NT2/D1 (cell line): ENCODE data around the gene PHRF1.
"Not testable (repeated sequence)": the region's sequence is repeated elsewhere in the genome, so short reads cannot be mapped to it uniquely, and the experiment has no call there.

Experiments used
- DNase-seq: peaks from one replicate; pipeline ENCODE4 v3.0.0-alpha.2; 2011; ENCODE audit warnings: low read depth, low spot score
- H3K27me3 ChIP-seq: 2 replicates; pipeline ENCODE4 v1.6.0; 2011; ENCODE audit warnings: mild to moderate bottlenecking; ENCODE audit not compliant: insufficient read length, insufficient read depth
- H3K36me3 ChIP-seq: 2 replicates; pipeline ENCODE4 v1.6.1; 2011; ENCODE audit warnings: mild to moderate bottlenecking, low read length, mixed read lengths; ENCODE audit not compliant: insufficient read depth, insufficient read length
- H3K4me1 ChIP-seq: 2 replicates; pipeline ENCODE4 v1.5.1; 2011; ENCODE audit not compliant: insufficient read depth, insufficient read length
- H3K4me3 ChIP-seq: 2 replicates; pipeline ENCODE4 v1.5.1; 2011; ENCODE audit warnings: low read depth; ENCODE audit not compliant: insufficient read length
- H3K9ac ChIP-seq: 2 replicates; pipeline ENCODE4 v1.6.0; 2011; ENCODE audit warnings: low read depth; ENCODE audit not compliant: insufficient read length
- H3K9me3 ChIP-seq: 2 replicates; pipeline ENCODE4 v1.5.1; 2011; ENCODE audit warnings: mild to moderate bottlenecking, low read length; ENCODE audit not compliant: insufficient read depth
- SUZ12 ChIP-seq: IDR thresholded peaks from 2 replicates; pipeline ENCODE4 v1.6.1; 2011; ENCODE audit not compliant: insufficient read length, insufficient read depth; ENCODE audit errors: extremely low read depth
- YY1 ChIP-seq: IDR thresholded peaks from 2 replicates; pipeline ENCODE4 v1.6.1; 2011; ENCODE audit not compliant: insufficient read length, insufficient read depth
- ZNF274 ChIP-seq: IDR thresholded peaks from 2 replicates; pipeline ENCODE4 v1.6.1; 2011; ENCODE audit warnings: mild to moderate bottlenecking, low read depth, low read length

Gene PHRF1

GRCh38 chr11:650482-650881, 74.2 kb downstream of the PHRF1 start:
- Histone ChIP-seq H3K9ac (no peak overlapping the region), H3K4me3 (no peak overlapping the region), H3K4me1 (peaks cover 4% of the 10 kb centered on the region), H3K36me3 (peaks cover 42% of the 10 kb centered on the region), H3K27me3 (no peaks in the 10 kb centered on the region), H3K9me3 (no peaks in the 10 kb centered on the region)
- no peak for TF ChIP-seq ZNF274
- no peak for TF ChIP-seq SUZ12
- no peak for TF ChIP-seq YY1
- DNase-seq = no peak

- not testable (repeated sequence) for H3K27me3 ChIP-seq, DNase-seq, H3K9me3 ChIP-seq, H3K4me1 ChIP-seq, H3K9ac ChIP-seq, H3K4me3 ChIP-seq
- peaks cover 53% of the 10 kb centered on the region for H3K36me3 ChIP-seq
Observed at GRCh38 chr11:653136-653535, 76.9 kb downstream of the PHRF1 start.

GRCh38 chr11:653837-654236, 77.6 kb downstream of the PHRF1 start:
- no peaks in the 10 kb centered on the region for H3K9me3 ChIP-seq
- H3K4me1 ChIP-seq = peaks cover 4% of the 10 kb centered on the region
- no peak overlapping the region for H3K4me3 ChIP-seq
- peaks cover 59% of the 10 kb centered on the region for H3K36me3 ChIP-seq
- H3K27me3 ChIP-seq = no peaks in the 10 kb centered on the region
- no peak for TF ChIP-seq SUZ12
- no peak for TF ChIP-seq YY1
- TF ChIP-seq ZNF274 = no peak
- no peak for DNase-seq
- no peak overlapping the region for H3K9ac ChIP-seq

GRCh38 chr11:654444-654843, 78.2 kb downstream of the PHRF1 start:
- H3K4me1 ChIP-seq, DNase-seq, H3K9ac ChIP-seq, H3K4me3 ChIP-seq, H3K27me3 ChIP-seq, H3K9me3 ChIP-seq: not testable (repeated sequence)
- peaks cover 64% of the 10 kb centered on the region for H3K36me3 ChIP-seq

- Histone ChIP-seq H3K27me3 (no peaks in the 10 kb centered on the region), H3K4me3 (no peak overlapping the region), H3K9ac (no peak overlapping the region), H3K4me1 (peaks cover 4% of the 10 kb centered on the region), H3K36me3 (peaks cover 67% of the 10 kb centered on the region), H3K9me3 (no peaks in the 10 kb centered on the region)
- no peak for TF ChIP-seq YY1
- TF ChIP-seq ZNF274 = no peak
- TF ChIP-seq SUZ12 = no peak
- DNase-seq = no peak
Observed at GRCh38 chr11:655036-655726, 78.9 kb downstream of the PHRF1 start.

DNA sequence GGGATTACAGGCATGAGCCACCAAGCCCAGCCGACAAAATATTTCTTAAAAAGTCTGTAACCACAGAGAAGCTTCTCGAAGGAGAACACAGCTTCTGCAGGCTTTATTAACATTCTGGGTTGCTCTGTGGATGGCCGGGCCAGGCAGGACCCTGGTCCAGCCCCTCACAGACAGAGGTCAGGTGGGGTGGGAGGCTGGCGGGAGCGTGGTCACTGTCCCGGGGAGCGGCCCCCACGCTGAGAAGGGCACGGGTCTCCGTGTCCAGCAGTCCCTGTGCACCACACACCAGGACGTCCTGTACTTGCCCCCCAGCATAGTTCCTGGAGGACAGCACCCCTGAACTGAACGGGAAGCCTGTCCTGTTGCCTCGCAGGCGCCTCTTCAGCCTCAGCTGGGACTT, 80.2 kb downstream of the PHRF1 start:
- Histone ChIP-seq H3K36me3 (peaks cover 72% of the 10 kb centered on the region), H3K9ac (no peak overlapping the region), H3K4me3 (no peak overlapping the region), H3K9me3 (no peaks in the 10 kb centered on the region), H3K4me1 (peaks cover 4% of the 10 kb centered on the region), H3K27me3 (no peaks in the 10 kb centered on the region)
- TF ChIP-seq YY1 (no peak), ZNF274 (no peak), SUZ12 (no peak)
- no peak for DNase-seq

GRCh38 chr11:656866-657265, 80.6 kb downstream of the PHRF1 start:
- DNase-seq = no peak
- Histone ChIP-seq H3K27me3 (no peaks in the 10 kb centered on the region), H3K4me1 (peaks cover 4% of the 10 kb centered on the region), H3K9me3 (no peaks in the 10 kb centered on the region), H3K36me3 (peaks cover 74% of the 10 kb centered on the region), H3K9ac (no peak overlapping the region), H3K4me3 (no peak overlapping the region)
- no peak for TF ChIP-seq ZNF274
- TF ChIP-seq YY1 = no peak
- TF ChIP-seq SUZ12 = no peak

DNA sequence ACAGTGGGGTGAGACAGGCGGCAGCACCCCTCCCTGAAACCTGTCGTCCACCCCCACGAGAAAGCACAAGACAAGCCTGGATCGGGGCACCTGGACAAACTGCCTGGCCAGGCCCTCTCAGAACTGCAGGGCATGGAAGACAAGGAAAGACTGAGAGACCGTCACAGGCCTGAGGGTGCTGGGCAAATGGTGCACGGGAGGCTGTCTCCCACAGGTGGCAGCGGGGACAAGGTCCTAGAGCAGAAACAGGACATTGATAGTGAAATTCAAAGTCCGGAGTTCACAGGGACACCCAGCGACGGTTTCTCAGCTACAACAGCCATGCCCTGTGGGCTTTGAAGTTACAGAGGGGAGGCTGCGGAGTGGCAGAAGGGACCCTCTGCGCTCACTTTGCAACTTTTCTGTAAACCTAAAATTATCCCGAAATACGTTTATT, 81.4 kb downstream of the PHRF1 start:
- Histone ChIP-seq H3K4me1 (peaks cover 4% of the 10 kb centered on the region), H3K9me3 (no peaks in the 10 kb centered on the region), H3K9ac (no peak overlapping the region), H3K4me3 (no peak overlapping the region), H3K36me3 (peaks cover 78% of the 10 kb centered on the region), H3K27me3 (no peaks in the 10 kb centered on the region)
- no peak for TF ChIP-seq ZNF274
- no peak for TF ChIP-seq SUZ12
- no peak for TF ChIP-seq YY1
- no peak for DNase-seq
